Lower lobe of right lung (tissue), 2 donors: ENCODE measurements around the gene CCDC3. TPM values are rescaled to one million over a fixed set of nuclear protein-coding genes. Genes with fewer than 3 reads are reported as not detected.
"Not testable (repeated sequence)": the region's sequence is repeated elsewhere in the genome, so short reads cannot be mapped to it uniquely, and the experiment has no call there.

Experiments
- ATAC-seq, 2 donors: fragments of 200-7000 bp; cut with Tn5 transposase; one replicate each; pipeline ENCODE4 v1.9.1; 2020 to 2022; ENCODE audit warnings: mild to moderate bottlenecking in 2 of 2, moderate library complexity in 2 of 2
- DNase-seq: peaks from one replicate; pipeline ENCODE4 v3.0.0-alpha.2; 2020
- H3K27ac ChIP-seq: fragments of 200-600 bp; one replicate; pipeline ENCODE4 v1.8.0; 2022
- H3K27me3 ChIP-seq: fragments of 200-600 bp; one replicate; pipeline ENCODE4 v1.8.0; 2022; ENCODE audit warnings: low read depth
- H3K36me3 ChIP-seq: fragments of 200-600 bp; one replicate; pipeline ENCODE4 v1.8.0; 2022; ENCODE audit warnings: mild to moderate bottlenecking
- H3K4me1 ChIP-seq: fragments of 200-600 bp; one replicate; pipeline ENCODE4 v1.8.0; 2022
- H3K4me3 ChIP-seq: fragments of 200-600 bp; one replicate; pipeline ENCODE4 v1.8.0; 2022; ENCODE audit warnings: mild to moderate bottlenecking
- H3K9me3 ChIP-seq: fragments of 200-600 bp; one replicate; pipeline ENCODE4 v1.8.0; 2022
- CTCF ChIP-seq: fragments of 200-600 bp; IDR thresholded peaks from one replicate; pipeline ENCODE4 v1.8.0; 2022; ENCODE audit warnings: antibody characterized with exemption, mild to moderate bottlenecking
- intact Hi-C: fragments of 100-400 bp; cut with DNase I; formaldehyde crosslinking; loops from one replicate; pipeline ENCODE4 v1.11.0; 2022
- total RNA-seq: library from RNA; stranded (reverse); fragmentation: NEBNext Ultra II Directional; extraction: Animal tissue kit (Norgen Biotek cat#: 25700); gene quantifications from one replicate; pipeline ENCODE4 v1.2.1, GENCODE V29; 2021
- donor health status: DM: no; HTN: yes; CAD: no; lungs with severe emphysema.

CCDC3 gene
- total RNA-seq, 1 donor from 2014 or later, result 10.5 TPM

- Histone ChIP-seq H3K27ac (no peak overlapping the region), H3K4me3 (peak overlapping the region; percentile 50), H3K4me1 (no peaks in the 10 kb centered on the region), H3K36me3 (no peaks in the 10 kb centered on the region), H3K27me3 (peaks cover 27% of the 10 kb centered on the region), H3K9me3 (no peaks in the 10 kb centered on the region)
- intact Hi-C loops, result no loop called here
- ATAC-seq (no peak), DNase-seq (no peak)
- TF ChIP-seq CTCF, result no peak
Observed at GRCh38 chr10:13000431-13000830, 1.1 kb downstream of the CCDC3 start.

- Histone ChIP-seq H3K9me3 (no peaks in the 10 kb centered on the region), H3K27me3 (peaks cover 27% of the 10 kb centered on the region), H3K4me1 (no peaks in the 10 kb centered on the region), H3K27ac (no peak overlapping the region), H3K4me3 (peak overlapping the region; percentile 50), H3K36me3 (no peaks in the 10 kb centered on the region)
- ATAC-seq (no peak), DNase-seq (no peak)
- intact Hi-C loops, result no loop called here
- TF ChIP-seq CTCF, result no peak
Observed at GRCh38 chr10:12999849-13000248, 1.7 kb downstream of the CCDC3 start.

GRCh38 chr10:12995425-12995861, 6.1 kb downstream of the CCDC3 start:
- ATAC-seq, result no peak
- H3K27ac ChIP-seq, result no peak overlapping the region
- intact Hi-C loops, result no loop called here
- no peak for TF ChIP-seq CTCF
- H3K4me1 ChIP-seq, result no peaks in the 10 kb centered on the region
- no peaks in the 10 kb centered on the region for H3K9me3 ChIP-seq
- DNase-seq, result no peak
- no peak overlapping the region for H3K4me3 ChIP-seq
- peaks cover 2% of the 10 kb centered on the region for H3K27me3 ChIP-seq
- no peaks in the 10 kb centered on the region for H3K36me3 ChIP-seq

- TF ChIP-seq CTCF, result no peak
- Histone ChIP-seq H3K27ac (no peak overlapping the region), H3K27me3 (no peaks in the 10 kb centered on the region), H3K4me1 (no peaks in the 10 kb centered on the region), H3K4me3 (no peak overlapping the region), H3K9me3 (no peaks in the 10 kb centered on the region), H3K36me3 (no peaks in the 10 kb centered on the region)
- intact Hi-C loops, result no loop called here
- ATAC-seq (no peak), DNase-seq (no peak)
Observed at GRCh38 chr10:12993595-12993994, 7.9 kb downstream of the CCDC3 start.

GRCh38 chr10:12985347-12985746, 16.2 kb downstream of the CCDC3 start:
- Histone ChIP-seq H3K9me3 (no peaks in the 10 kb centered on the region), H3K36me3 (no peaks in the 10 kb centered on the region), H3K4me3 (no peak overlapping the region), H3K4me1 (no peaks in the 10 kb centered on the region), H3K27me3 (no peaks in the 10 kb centered on the region), H3K27ac (no peak overlapping the region)
- TF ChIP-seq CTCF, result no peak
- no peak for DNase-seq
- ATAC-seq, result no peak
- intact Hi-C loops, result no loop called here

- ATAC-seq, result no peak
- Histone ChIP-seq H3K4me1 (no peaks in the 10 kb centered on the region), H3K36me3 (no peaks in the 10 kb centered on the region), H3K27ac (no peak overlapping the region), H3K27me3 (no peaks in the 10 kb centered on the region), H3K4me3 (no peak overlapping the region), H3K9me3 (no peaks in the 10 kb centered on the region)
- no peak for DNase-seq
- intact Hi-C loops, result no loop called here
- TF ChIP-seq CTCF, result no peak
Observed at GRCh38 chr10:12984165-12984747, 17.3 kb downstream of the CCDC3 start.

- H3K27me3 ChIP-seq, H3K36me3 ChIP-seq, ATAC-seq, H3K9me3 ChIP-seq, H3K4me1 ChIP-seq, H3K4me3 ChIP-seq, intact Hi-C loops, H3K27ac ChIP-seq, DNase-seq: not testable (repeated sequence)
Observed at GRCh38 chr10:12983568-12983967, 17.9 kb downstream of the CCDC3 start.
